GM21576 (cell line): Measurements from ENCODE around the gene PRKD2.
"Not testable (repeated sequence)": the region's sequence is repeated elsewhere in the genome, so short reads cannot be mapped to it uniquely, and the experiment has no call there.

Experiments used
- ATAC-seq: cut with Tn5 transposase; IDR thresholded peaks from one replicate; pipeline ENCODE4 v1.9.1; 2021; ENCODE audit warnings: mild to moderate bottlenecking, moderate library complexity; ENCODE audit not compliant: unreplicated experiment

Gene PRKD2

GRCh38 chr19:46712768-46713338, 4.1 kb downstream of the PRKD2 start:
- ATAC-seq: not testable (repeated sequence)

- ATAC-seq: no peak
Observed at GRCh38 chr19:46710687-46711086, 6.2 kb downstream of the PRKD2 start.

DNA sequence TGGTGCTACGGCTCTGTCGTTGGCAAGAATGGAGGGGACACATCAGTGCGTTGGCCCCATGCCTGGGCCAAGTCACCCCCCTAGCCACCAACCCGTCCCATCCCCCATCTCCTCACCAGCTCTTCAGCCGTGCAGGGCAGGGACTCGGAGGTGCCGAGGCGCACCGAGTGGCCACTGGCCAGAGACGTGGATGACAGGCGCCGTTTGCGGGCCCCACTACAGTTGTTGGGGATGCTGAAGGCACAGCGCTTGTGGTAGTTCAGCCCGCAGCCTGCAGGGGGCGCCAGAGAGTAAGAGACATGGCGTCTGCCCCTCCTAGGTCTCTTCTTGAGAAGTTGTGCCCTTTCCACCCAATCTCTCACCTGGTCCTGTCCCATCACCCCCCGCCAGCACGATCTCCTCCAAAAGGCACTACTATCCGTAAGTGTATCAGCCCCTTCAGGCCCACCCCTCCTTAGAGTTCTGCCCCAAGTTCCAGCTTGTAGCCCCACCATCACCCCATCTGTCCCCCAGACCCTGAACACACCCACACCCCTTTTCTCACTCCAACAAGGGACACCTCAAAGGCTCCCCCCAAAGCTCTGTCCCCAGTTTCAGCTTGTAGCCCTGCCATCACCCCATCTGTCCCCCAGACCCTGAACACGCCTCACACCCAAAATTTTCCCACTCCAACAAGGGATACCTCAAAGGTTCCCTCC, 12.4 kb downstream of the PRKD2 start:
- ATAC-seq: no peak

DNA sequence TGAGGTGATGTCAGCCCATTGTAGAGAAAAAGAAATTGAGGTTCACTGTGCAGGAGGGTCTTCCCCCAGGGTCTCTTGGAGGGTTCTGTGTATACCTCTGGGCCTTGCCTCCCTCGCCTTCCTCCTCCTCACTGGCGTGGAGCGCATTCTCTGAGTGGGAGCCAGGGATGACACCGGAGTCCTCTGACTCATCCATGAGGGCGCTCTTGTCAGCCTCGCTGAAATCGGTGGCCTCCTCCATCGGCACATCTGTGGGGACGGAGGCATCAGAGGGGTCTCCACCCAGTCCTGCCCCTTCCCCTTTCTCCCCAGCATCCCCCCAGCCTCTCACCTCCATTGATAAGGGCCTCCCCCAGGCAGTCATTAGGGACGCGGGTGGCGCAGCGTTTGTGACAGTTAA, 16.2 kb downstream of the PRKD2 start:
- no peak for ATAC-seq

DNA sequence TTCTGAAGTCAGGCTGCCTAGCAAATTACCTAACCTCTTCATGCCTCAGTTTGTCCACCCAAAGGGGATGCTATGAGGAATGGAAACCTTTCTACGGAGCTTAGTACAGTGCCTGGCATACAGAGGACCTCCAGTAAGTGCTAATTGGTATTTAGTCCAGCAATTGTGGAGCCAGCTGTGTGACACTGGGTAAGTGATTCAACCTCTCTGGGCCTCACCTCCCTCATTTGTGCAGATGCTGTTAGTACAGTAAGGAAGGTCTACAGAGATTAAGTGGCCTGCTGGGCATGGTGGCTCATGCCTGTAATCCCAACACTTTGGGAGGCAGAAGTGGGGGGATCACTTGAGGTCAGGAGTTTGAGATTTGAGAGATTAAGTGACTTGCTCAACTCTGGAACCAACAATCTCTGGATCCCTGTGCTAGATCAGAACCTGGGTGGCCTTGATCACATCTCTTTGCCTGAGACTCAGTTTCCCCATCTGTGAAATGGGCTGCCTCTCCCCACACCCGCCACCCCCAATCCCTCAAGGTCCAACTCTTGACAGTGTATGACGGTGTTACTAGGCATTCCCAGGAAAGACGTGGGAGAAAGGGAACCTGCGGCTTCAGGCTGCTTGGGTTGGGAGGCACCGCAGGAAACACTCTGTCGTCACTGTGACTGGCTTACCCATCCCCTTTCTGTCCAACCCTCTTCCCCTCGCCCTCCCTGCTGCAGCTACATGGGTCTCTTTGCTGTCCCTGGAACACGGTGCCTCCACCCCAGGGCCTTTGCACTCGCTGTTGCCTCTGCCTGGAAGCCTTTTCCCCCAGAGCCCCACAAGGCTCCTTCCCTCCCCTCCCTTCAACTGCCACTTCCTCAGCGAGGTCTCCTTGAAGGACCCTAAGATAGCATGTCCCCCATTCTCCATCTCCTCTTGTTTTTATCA, 18.3 kb downstream of the PRKD2 start:
- no peak for ATAC-seq

DNA sequence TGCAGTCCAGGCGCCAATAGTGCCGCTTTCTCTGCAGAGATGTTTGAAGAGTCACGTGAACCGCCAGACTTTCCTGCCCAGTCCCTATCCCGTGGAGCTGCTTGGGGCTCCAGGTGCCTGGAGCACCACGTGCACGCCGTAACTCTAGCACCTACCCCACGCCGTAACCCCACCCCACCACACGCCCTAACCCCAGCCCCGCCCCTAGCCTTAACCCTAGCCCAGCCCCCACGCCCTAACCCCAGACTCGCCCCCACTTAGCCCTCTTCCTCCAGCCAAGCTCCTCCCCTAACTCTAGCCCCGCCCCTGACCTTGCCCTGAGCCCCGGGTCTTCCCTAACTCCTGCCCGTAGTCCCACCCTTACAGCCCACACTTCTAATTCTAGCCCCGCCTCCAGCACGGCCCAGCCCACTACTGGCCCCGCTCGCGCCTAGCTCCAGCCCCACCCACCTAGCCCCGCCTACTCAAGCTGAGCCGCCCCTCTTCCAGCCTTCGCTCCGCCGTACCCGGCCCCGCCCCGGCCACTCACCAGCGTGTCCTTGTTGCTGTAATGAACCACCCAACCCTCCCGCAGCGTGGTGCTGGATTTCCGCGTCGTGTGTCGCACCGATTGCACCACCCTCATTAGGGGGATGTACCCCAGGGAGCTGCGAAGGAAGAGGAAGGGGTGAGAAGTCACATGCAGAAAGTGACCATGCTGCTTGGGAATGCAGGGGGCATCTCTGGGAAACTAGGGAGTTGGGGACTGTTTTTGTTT, 19.5 kb downstream of the PRKD2 start:
- ATAC-seq: no peak

GRCh38 chr19:46696866-46697203, 20.1 kb downstream of the PRKD2 start:
- no peak for ATAC-seq

GRCh38 chr19:46696052-46696451, 20.9 kb downstream of the PRKD2 start:
- ATAC-seq: no peak

GRCh38 chr19:46693760-46694159, 23.2 kb downstream of the PRKD2 start:
- ATAC-seq: no peak

DNA sequence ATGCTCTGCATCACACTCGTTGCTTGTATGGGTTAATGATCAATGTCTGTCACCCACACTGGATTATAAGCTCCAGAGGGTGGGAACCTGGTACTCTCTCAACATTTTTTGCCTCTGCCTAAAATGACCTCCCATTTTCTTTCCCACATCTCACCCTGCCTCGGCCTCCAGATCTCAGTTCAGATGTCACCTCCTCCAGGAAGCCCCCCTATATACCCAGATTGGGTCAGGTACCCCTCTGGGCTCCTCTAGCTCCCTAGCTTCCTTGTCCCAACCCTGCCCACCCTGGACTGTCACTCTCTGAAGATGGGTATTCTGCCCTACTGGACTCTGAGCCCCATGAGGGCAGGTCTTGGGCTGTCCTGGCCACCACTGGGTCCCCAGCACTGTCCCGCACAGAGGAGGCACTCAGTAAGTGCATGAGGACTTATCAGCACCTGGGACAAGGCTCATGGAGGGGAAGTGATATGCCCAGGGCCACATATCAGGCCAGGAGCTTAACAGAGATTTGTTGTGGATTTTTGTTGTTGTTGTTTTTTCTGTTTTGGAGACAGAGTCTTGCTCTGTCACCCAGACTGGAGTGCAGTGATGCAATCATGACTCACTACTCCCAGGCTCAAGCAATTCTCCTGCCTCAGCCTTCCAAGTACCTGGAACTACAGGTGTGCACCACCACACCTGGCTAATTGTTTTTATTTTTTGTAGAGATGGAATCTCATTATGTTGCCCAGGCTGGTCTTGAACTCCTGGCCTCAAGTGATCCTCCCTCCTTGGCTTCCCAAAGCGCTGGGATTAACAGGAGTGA, 23.8 kb downstream of the PRKD2 start:
- no peak for ATAC-seq

GRCh38 chr19:46691948-46692347, 25.0 kb downstream of the PRKD2 start:
- ATAC-seq: no peak

DNA sequence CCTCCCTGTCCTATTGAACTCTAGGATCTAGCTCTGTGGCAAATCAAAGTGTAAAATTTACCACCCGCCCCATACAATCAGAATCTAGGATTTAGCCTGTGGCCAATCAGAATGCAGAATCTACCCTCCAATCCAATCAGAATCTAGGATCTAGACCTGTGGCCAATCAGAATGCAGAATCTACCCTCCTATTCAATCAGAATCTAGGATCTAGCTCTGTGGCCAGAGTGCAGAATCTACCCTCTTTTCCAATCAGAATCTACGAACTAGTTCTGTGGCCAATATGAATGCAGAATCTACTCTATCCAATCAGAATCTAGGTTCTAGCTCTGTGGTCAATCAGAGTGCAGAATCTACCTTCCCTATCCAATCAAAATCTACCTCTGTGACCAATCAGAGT, 25.8 kb downstream of the PRKD2 start:
- ATAC-seq: no peak

- ATAC-seq: no peak
Observed at GRCh38 chr19:46689358-46689757, 27.6 kb downstream of the PRKD2 start.

DNA sequence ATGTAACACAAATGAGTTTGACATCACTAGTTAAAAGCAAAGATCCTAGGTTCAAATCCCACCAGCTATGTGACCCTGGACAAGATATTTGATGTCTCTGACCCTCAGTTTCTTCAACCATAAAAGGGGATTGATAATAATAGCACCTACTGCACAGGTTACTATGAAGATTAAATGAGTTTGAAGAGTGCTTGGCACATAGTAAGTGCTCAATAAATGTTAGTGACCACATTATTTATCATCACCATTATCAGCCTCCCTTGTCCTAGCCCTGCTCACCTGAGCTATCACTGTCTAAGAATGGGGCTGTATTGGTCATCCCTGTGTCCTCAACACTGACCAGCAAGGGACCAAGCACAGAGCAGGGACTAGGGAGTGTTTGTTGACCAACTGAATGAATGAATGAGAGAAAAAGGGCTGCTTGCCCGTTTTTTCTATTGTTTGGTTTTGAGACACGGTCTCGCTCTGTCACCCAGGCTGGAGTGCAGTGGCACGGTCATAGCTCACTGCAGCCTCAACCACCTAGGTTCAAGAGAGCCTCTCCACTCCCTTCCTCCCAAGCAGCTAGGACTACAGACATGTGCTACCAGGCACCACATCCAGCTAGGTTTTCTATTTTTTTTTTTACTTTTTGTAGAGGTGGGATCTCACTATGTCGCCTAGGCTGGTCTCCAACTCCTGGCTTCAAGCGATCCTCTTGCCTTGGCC, 29.3 kb downstream of the PRKD2 start:
- no peak for ATAC-seq

GRCh38 chr19:46685189-46685588, 31.7 kb downstream of the PRKD2 start:
- no peak for ATAC-seq

DNA sequence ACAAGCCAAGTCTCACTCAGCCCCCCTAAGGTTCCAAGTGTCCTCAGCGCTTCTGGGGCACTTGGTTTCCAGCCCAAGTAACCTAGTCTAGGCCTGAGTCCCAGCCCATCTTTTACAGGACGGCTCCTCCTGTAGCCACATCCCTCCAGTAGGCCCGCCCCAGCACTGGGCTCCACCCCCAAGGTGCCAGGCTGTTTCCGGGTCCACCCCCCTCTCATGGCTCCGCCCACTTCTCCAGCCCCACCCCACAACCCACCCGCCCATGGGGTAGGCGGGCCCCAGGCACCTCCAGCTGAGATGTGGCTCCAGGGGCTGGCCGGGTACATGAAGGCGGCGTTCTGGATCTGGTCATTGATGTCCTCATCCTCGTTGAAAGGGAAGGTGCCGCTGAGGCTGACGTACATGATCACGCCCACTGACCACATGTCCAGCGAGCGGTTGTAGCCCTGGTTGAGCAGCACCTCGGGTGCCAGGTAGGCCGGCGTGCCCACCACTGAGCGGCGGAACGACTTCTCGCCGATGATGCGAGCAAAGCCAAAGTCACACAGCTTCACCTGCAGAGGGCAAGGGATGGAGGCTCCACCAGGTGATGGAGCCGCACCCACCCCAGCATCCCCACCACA, 38.7 kb downstream of the PRKD2 start:
- ATAC-seq: no peak

- ATAC-seq: no peak
Observed at GRCh38 chr19:46674416-46675178, 42.3 kb downstream of the PRKD2 start.

DNA sequence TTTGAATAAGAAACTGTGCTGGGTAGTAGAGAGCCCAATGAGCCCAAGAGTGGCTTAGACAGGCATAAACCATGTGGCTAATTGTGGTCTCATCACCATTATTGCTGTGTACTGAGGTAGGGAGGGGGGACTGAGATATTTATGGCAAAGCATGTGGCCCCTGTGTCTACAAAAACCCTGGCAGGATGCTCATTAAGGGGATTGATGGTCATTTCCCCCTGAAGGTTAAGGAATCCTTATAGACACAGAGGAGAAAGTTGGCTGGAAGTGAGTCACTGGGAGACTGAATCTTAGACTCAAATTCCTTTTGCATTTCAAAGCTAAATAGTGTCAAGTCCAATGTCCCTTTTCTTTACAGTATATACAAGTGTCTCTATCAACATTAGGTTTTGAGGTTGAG, 46.1 kb downstream of the PRKD2 start:
- ATAC-seq: no peak

DNA sequence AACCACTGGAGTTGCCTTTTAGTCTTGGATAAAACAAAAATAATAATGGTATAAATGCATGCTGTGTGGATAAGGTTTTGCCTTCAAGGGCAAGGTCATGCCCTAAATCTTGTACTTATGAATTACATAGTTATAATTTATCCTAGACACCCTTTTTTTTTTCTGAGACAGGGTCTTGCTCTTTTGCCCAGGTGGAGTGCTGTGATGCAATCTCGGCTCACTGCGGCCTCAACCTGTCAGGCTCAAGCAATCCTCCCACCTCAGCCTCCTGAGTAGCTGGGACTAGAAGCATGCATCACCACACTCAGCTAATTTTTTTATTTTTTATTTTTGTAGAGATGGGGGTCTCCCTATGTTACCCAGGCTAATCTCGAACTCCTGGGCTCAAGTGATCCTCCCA, 48.3 kb downstream of the PRKD2 start:
- ATAC-seq: no peak
